ENCODE results near the gene SF3B3.
"Not testable (repeated sequence)": the region's sequence is repeated elsewhere in the genome, so short reads cannot be mapped to it uniquely, and the experiment has no call there.

SF3B3 gene

DNA sequence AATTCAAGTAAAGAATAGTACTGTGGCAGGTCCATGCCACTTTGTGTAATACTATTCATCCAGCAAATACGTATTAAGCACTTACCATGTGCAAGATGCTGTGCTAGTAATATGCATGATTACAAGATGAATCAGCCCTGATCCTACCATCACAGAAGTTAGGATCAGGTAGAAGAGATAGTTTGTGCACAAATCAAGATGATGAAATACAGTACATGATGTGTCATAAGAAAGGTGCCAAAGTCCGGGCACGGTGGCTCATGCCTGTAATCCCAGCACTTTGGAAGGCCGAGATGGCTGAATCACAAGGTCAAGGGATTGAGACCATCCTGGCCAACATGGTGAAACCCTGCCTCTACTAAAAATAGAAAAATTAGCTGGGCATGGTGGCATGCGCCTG lies 11.2 kb upstream of the SF3B3 start:
- no peak for DNase-seq

- DNase-seq = peak; percentile 82 to 84
Measured at GRCh38 chr16:70520612-70521297, 2.9 kb upstream of the SF3B3 start.

- DNase-seq = peak in 1 of 2 experiments; percentile 15
Measured at GRCh38 chr16:70522216-70523075, 1.2 kb upstream of the SF3B3 start.

- peak; percentile 78 to 80 for DNase-seq
Measured at GRCh38 chr16:70523076-70523742, 407 bp upstream of the SF3B3 start, which contains the start of gene COG4. COG4 (minus strand) TSS chr16:70523554; CDS start chr16:70523543, 11 bp downstream.

DNA sequence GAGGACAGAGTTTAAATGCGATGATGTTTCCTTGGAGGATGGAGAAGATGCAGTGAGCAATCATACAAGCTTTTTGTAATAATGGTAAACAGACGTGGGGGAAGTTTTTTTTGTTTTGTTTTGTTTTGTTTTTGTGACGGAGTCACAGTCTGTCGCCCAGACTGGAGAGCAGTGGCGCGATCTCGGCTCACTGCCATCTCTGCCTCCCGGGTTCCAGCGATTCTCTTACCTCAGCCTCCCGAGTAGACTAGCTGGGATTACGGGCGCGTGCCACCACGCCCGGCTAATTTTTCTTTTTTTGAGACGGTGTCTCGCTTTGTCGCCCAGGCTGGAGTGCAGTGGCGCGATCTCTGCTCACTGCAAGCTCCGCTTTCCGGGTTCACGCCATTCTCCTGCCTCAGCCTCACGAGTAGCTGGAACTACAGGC lies 796 bp downstream of the SF3B3 start:
- DNase-seq = not testable (repeated sequence)

- no peak for DNase-seq
Measured at GRCh38 chr16:70526403-70526802, 2.8 kb downstream of the SF3B3 start.

DNA sequence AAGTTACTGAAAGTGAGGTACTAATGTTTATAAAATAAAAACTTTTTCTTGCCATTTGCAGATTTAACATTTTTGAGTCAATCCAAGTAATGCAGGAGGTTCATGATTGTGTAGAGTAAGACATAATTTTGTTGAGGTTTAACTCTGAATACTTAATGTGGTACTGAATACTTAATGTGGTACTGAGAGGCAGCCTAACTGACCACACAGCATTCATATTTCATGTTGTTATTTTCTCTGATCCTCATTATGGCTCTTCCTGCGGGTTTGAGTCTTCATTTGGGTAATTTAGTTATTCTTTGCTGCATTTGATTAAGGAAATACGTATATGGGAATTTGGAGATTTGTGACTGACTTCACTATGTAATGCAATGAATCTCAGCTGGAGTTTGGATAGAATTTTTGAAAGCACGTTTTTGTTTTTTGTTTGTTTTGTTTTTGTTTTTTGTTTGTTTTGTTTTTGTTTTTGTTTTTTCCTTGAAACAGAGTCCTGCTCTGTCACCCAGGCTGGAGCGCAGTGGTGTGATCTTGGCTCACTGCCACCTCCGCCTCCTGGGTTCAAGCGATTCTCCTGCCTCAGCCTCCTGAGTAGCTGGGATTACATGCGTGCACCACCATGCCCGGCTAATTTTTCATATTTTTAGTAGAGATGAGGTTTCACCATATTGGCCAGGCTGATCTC lies 3.8 kb downstream of the SF3B3 start:
- DNase-seq = no peak

DNA sequence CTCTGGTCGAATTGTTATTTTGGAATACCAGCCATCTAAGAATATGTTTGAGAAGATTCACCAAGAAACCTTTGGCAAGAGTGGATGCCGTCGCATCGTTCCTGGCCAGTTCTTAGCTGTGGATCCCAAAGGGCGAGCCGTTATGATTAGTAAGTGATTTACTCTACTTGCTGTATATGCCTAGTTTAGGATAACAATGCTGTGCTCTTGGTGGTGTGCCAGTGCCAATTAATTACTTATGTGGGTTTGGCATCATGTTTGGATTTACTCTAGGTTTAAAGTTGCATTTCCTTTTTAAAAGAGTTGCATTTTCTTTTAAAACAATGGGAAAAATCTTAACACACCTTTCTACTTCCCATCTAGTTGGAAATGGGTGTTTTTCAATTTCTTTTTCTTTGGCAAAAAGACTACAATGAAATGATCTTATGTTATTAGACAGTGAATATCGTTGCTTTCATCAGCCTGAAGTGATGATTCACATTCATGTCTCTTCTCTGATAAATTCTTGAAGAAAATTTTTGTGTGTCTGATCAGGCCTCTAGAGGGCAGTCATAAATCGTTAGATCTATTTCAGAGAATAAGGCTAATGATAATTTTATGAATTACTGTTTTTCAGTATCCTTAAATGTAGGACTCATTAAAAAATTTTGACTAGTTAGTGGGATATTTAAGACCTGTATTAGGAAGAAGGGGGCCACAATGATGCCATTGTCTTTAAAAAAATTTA lies 5.6 kb downstream of the SF3B3 start:
- peak; percentile 58 to 59 for DNase-seq

- DNase-seq = not testable (repeated sequence)
Measured at GRCh38 chr16:70529954-70530353, 6.3 kb downstream of the SF3B3 start.

GRCh38 chr16:70534971-70535370 lies 11.4 kb downstream of the SF3B3 start:
- DNase-seq = no peak

DNA sequence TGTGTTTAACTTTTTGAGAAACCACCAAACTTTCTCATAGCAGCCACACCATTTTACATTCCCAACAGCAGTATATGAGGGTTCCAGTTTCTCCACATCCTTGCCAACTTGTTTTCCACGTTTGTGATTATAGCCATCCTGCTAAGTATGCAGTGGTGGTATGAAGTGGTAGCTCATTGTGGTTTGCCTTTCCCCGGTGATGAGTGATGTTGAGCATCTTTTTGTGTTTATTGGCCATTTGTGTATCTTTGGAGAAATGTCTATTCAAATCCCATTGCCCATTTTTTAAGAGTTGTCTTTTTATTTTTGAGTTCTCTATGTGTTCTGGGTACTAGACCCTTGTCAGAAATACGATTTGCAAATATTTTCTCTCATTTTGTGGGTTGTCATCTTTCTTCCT lies 17.4 kb downstream of the SF3B3 start:
- DNase-seq = no peak

DNA sequence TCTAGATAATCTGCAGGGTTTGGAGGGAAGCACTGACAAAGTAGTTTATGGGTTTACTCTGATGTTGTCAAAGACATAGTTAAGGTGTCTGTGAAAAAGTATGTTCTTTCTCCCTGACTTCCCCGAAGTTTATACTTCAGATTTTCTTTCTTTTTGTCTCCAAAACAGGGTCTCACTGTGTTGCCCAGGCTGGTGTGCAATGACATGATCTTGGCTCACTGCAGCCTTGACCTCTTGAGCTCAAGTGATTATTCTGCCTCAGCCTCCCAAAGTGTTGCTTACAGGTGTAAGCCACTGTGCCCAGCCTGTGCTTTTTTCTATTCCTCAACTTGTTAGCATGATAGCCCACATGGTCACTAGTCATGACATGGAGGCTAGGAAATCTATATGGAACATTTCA lies 20.9 kb downstream of the SF3B3 start:
- no peak for DNase-seq

GRCh38 chr16:70548936-70549335 lies 25.3 kb downstream of the SF3B3 start:
- DNase-seq = no peak

GRCh38 chr16:70550082-70550481 lies 26.5 kb downstream of the SF3B3 start:
- no peak for DNase-seq

DNA sequence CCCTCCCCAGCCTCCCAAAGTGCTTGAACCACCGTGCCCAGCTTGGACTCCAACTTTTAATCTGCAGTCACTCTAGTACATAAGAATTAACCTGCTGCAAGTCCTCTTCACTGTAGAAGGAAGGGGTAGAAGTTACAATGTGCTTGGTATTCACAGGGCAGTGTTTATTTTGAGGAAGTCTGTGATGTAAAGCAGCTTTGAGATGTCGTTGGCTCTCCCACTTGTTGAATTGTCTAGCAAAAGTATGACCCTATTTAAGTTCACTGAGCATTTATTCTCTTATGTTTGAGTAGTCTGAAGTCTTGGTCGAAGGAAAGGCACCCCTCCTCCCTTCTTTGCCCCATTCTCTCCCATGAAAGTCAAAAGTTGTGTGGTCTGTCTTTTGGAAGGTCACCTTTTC lies 28.2 kb downstream of the SF3B3 start:
- DNase-seq = no peak

DNA sequence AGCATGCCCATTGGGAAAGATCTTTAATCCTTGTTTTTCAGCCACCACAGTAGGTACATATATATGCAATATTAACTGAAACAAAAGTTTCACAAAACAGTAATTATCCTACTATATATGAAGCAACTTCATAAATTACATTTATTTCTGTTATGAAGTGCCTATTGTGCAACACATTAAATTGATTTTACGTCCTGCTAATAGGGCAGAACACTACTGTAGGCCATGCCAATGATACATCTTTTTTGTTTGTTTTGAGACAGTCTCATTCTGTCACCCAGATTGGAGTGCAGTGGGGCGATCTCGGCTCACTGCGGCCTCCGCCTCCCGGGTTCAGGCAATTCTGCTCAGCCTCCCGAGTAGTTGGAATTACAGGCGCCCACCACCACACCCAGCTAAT lies 29.1 kb downstream of the SF3B3 start:
- DNase-seq = no peak

DNA sequence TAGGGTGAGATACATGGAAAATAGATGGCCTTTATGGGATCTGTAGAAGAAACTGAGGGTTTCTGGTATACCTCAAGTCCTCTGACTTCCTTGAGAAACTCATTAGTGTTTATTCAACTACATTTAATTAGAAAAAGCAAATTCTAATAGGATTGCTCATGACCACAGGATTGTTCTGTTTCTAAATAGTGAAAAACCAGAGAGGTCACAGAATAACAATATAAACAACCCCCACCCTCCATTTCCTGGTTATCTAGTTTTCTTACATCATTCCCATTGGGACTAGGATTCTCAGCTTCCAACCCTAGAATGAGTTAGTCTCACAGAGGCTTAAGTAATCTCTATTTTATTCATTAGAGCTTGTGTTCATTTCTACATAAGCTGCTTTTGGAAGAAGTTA lies 30.0 kb downstream of the SF3B3 start:
- no peak for DNase-seq

DNA sequence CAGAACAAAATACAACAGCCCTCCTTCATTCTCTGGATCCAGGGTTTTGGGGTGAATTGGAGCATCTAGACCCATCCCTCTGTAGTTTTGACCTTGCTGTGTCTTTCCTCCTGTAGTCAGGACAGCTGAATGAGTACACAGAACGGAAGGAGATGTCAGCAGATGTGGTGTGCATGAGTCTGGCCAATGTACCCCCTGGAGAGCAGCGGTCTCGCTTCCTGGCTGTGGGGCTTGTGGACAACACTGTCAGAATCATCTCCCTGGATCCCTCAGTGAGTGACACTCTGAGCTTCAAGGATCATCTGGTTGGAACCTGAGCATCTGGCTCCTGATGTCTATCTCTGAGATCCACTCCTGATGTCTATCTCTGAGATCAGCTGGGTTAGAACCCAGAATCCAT lies 32.4 kb downstream of the SF3B3 start:
- DNase-seq = no peak

DNA sequence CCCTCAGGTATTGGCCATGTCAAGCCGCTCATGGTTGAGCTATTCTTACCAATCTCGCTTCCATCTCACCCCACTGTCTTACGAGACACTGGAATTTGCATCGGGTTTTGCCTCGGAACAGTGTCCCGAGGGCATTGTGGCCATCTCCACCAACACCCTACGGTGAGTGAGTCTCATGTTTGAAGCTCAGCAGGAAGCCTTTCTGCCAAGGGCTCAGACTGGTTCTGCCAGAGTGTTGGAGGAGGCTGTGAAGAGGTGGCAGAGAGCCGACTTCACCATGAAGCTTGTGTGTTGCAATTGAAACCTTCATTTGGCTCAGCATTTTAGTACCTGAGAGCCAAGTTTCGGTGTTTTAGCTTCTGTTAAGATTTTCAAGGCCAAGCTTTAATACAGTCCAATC lies 38.0 kb downstream of the SF3B3 start:
- DNase-seq = no peak

DNA sequence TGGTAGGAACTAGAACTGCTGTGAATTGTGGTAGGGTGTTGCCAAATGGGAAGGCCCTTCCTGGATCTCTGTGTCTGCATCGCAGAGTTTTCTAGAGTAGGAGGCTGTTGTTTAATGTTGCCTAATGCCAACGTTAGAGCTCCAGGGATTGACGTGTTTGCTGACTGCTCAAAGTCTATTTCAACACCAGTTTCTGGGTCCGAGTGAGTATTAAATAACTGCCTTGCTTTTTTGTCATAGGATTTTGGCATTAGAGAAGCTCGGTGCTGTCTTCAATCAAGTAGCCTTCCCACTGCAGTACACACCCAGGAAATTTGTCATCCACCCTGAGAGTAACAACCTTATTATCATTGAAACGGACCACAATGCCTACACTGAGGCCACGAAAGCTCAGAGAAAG lies 40.0 kb downstream of the SF3B3 start:
- no peak for DNase-seq

DNA sequence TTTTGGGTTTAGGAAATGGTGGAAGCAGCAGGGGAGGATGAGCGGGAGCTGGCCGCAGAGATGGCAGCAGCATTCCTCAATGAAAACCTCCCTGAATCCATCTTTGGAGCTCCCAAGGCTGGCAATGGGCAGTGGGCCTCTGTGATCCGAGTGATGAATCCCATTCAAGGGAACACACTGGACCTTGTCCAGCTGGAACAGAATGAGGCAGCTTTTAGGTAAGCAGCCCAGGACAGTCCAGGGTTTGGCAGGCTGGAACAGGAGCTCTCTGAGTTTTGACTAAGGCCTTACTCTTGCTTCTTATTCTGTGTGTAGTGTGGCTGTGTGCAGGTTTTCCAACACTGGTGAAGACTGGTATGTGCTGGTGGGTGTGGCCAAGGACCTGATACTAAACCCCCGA lies 41.4 kb downstream of the SF3B3 start:
- no peak for DNase-seq

DNA sequence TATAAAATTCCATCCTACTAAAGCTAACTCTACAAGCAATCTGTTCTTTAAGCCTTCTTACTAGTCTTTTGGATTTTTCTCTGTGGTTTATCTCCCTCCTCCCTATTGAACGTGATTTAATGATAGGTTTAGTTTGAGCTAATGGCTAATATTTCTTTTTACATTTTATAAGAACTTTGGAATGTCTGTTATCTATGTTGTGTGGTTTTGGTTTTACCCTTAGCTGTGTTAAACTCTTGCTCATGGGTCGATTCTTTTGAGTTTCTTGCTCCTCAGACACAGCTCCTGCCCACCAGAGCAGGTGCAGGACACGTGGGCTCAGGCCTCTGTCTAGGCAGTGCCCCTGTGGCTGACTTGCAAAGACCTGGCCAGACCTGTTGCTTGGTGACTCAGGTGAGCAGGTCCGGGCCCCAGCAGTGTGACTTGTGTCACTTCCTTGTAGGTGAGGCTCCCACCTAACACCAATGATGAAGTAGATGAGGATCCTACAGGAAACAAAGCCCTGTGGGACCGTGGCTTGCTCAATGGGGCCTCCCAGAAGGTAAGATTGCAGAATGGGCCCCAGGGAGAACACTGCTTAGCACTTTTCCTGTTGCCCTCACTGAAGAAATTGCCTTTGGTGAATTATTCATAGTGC lies 45.1 kb downstream of the SF3B3 start:
- DNase-seq = no peak
